ENCODE measurements around the gene ZNF583.

ZNF583 gene

GRCh38 chr19:56474308-56474707 lies 70.2 kb downstream of the ZNF583 start:
- no peak for DNase-seq (ENCODE audit: low spot score)

DNA sequence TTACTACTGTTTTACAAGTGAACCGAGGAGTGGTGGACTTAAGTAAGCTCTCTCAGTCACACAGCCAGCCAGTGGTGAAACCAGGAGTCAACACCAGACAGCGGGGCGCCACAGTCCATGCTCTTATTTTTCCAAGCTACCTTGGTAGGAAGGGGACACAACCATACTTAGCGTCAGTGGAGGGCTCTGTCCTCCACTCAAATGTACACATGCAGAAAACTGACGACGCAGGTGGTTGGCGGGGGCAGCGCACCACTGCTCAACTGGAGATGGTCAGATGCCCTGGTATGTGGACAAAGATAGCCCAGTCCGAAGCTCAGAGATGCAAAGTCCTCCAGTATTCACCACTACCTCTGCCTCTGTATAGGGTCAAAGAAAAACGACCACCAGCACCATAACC lies 72.0 kb downstream of the ZNF583 start:
- no peak for DNase-seq (ENCODE audit: low spot score)

All from AG08396 (cell line).